Lower leg skin (tissue), 3 donors: ENCODE measurements around the gene FAM120A.

Experiments used
- POLR2A ChIP-seq, 2 donors: fragments of 450-650 bp; IDR thresholded peaks; one replicate each; pipeline ENCODE4 v1.6.1; 2016 to 2017; ENCODE audit warnings: antibody characterized with exemption in 2 of 2, mild to moderate bottlenecking in 1 of 2, moderate library complexity in 1 of 2
- TF ChIP-seq, protein P1 (sequence below), 3 donors: fragments of 450-650 bp; IDR thresholded peaks; one replicate each; pipeline ENCODE4 v1.5.1; 2016; ENCODE audit warnings: antibody characterized with exemption in 3 of 3, mild to moderate bottlenecking in 3 of 3, moderate library complexity in 2 of 3

- TF ChIP-seq, protein P1, sequence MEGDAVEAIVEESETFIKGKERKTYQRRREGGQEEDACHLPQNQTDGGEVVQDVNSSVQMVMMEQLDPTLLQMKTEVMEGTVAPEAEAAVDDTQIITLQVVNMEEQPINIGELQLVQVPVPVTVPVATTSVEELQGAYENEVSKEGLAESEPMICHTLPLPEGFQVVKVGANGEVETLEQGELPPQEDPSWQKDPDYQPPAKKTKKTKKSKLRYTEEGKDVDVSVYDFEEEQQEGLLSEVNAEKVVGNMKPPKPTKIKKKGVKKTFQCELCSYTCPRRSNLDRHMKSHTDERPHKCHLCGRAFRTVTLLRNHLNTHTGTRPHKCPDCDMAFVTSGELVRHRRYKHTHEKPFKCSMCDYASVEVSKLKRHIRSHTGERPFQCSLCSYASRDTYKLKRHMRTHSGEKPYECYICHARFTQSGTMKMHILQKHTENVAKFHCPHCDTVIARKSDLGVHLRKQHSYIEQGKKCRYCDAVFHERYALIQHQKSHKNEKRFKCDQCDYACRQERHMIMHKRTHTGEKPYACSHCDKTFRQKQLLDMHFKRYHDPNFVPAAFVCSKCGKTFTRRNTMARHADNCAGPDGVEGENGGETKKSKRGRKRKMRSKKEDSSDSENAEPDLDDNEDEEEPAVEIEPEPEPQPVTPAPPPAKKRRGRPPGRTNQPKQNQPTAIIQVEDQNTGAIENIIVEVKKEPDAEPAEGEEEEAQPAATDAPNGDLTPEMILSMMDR (IDR thresholded peaks at IDR 0.05) = no peak
- TF ChIP-seq POLR2A (IDR thresholded peaks at IDR 0.05) = no peak
Observed at GRCh38 chr9:93456022-93456421, 4.5 kb downstream of the FAM120A start.
